Panc1 (cell line): ENCODE measurements around the gene RPL10A.

Source experiments
- SIN3A ChIP-seq: IDR thresholded peaks from 2 replicates; pipeline ENCODE4 v1.6.1; 2012; ENCODE audit warnings: low read depth, mild to moderate bottlenecking, low read length, moderate library complexity, borderline replicate concordance; ENCODE audit not compliant: insufficient read depth
- TF ChIP-seq, protein P1 (sequence below): fragments of 450-650 bp; IDR thresholded peaks from 2 replicates; pipeline ENCODE4 v1.5.1; 2017; ENCODE audit warnings: mild to moderate bottlenecking
- TF ChIP-seq, protein P2 (sequence below), 2 experiments: IDR thresholded peaks; 2 replicates each; pipeline ENCODE4 v1.6.1; 2011 to 2012; ENCODE audit warnings: low read depth in 2 of 2, control low read depth in 1 of 2, low read length in 1 of 2, mild to moderate bottlenecking in 1 of 2, moderate library complexity in 1 of 2; ENCODE audit not compliant: insufficient read depth in 1 of 2

DNA sequence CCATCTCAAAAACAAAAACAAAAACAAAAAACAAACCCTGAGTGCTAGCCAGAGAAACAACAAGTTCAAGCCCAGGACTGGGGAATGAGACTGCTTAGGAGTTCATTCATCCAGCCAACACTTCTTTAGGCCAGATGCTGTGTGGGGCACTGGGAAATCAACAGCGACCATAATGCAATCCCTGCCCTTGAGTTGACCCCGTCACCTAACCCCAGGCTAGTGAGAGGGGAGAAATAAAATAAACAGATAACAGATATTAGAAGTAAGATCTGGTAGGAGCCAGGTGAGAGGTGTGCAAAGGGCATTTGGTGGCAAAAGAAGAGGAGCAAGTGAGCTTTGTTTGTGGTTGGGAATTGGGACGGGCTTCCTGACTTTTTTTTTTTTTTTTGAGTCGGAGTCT is 4.9 kb upstream of the RPL10A start:
- TF ChIP-seq, protein P1, sequence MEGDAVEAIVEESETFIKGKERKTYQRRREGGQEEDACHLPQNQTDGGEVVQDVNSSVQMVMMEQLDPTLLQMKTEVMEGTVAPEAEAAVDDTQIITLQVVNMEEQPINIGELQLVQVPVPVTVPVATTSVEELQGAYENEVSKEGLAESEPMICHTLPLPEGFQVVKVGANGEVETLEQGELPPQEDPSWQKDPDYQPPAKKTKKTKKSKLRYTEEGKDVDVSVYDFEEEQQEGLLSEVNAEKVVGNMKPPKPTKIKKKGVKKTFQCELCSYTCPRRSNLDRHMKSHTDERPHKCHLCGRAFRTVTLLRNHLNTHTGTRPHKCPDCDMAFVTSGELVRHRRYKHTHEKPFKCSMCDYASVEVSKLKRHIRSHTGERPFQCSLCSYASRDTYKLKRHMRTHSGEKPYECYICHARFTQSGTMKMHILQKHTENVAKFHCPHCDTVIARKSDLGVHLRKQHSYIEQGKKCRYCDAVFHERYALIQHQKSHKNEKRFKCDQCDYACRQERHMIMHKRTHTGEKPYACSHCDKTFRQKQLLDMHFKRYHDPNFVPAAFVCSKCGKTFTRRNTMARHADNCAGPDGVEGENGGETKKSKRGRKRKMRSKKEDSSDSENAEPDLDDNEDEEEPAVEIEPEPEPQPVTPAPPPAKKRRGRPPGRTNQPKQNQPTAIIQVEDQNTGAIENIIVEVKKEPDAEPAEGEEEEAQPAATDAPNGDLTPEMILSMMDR, result no peak
- TF ChIP-seq, protein P2, sequence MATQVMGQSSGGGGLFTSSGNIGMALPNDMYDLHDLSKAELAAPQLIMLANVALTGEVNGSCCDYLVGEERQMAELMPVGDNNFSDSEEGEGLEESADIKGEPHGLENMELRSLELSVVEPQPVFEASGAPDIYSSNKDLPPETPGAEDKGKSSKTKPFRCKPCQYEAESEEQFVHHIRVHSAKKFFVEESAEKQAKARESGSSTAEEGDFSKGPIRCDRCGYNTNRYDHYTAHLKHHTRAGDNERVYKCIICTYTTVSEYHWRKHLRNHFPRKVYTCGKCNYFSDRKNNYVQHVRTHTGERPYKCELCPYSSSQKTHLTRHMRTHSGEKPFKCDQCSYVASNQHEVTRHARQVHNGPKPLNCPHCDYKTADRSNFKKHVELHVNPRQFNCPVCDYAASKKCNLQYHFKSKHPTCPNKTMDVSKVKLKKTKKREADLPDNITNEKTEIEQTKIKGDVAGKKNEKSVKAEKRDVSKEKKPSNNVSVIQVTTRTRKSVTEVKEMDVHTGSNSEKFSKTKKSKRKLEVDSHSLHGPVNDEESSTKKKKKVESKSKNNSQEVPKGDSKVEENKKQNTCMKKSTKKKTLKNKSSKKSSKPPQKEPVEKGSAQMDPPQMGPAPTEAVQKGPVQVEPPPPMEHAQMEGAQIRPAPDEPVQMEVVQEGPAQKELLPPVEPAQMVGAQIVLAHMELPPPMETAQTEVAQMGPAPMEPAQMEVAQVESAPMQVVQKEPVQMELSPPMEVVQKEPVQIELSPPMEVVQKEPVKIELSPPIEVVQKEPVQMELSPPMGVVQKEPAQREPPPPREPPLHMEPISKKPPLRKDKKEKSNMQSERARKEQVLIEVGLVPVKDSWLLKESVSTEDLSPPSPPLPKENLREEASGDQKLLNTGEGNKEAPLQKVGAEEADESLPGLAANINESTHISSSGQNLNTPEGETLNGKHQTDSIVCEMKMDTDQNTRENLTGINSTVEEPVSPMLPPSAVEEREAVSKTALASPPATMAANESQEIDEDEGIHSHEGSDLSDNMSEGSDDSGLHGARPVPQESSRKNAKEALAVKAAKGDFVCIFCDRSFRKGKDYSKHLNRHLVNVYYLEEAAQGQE (IDR thresholded peaks at IDR 0.05; ENCODE audit: insufficient read depth in 1 of 2, low read depth in 2 of 2, low read length in 1 of 2), result no peak
- TF ChIP-seq SIN3A, result no peak
